D721Med (cell line): ENCODE results near the gene WNT5A.
A peak's percentile ranks its signal among the peaks of the same experiment; 100 is the strongest.
"Not testable (repeated sequence)": the region's sequence is repeated elsewhere in the genome, so short reads cannot be mapped to it uniquely, and the experiment has no call there.

ENCODE experiments used
- DNase-seq: peaks from one replicate; pipeline ENCODE4 v3.0.0; 2011; ENCODE audit warnings: low spot score; ENCODE audit not compliant: insufficient read length
- FAIRE-seq: peaks from 2 replicates; lab custom pipeline; 2011; peaks lifted over from hg19 to GRCh38; lab: Jason Lieb, UNC
- CTCF ChIP-seq: IDR thresholded peaks from 2 replicates; pipeline ENCODE4 v1.5.1; 2012; ENCODE audit warnings: mild to moderate bottlenecking, control low read depth; ENCODE audit not compliant: insufficient read depth; ENCODE audit errors: missing control alignments

Gene WNT5A

GRCh38 chr3:55507808-55508207, 20.7 kb upstream of the WNT5A start:
- FAIRE-seq (no peak), DNase-seq (no peak)
- no peak for TF ChIP-seq CTCF

- FAIRE-seq = no peak
- DNase-seq = no peak
- TF ChIP-seq CTCF = no peak
Measured at GRCh38 chr3:55505776-55506175, 18.7 kb upstream of the WNT5A start.

- not testable (repeated sequence) for FAIRE-seq, DNase-seq
- TF ChIP-seq CTCF = peak; percentile 27
Measured at GRCh38 chr3:55505102-55505501, 18.0 kb upstream of the WNT5A start.

GRCh38 chr3:55501905-55502304, 14.8 kb upstream of the WNT5A start:
- FAIRE-seq = no peak
- no peak for TF ChIP-seq CTCF

GRCh38 chr3:55500555-55501330, 13.6 kb upstream of the WNT5A start:
- no peak for DNase-seq
- no peak for TF ChIP-seq CTCF
- no peak for FAIRE-seq

More at GRCh38 chr3:55501905-55502304, 14.8 kb upstream of the WNT5A start:
- DNase-seq = no peak

- no peak for FAIRE-seq
- DNase-seq = no peak
- no peak for TF ChIP-seq CTCF
Measured at GRCh38 chr3:55498520-55498919, 11.4 kb upstream of the WNT5A start.

GRCh38 chr3:55497250-55497649, 10.1 kb upstream of the WNT5A start:
- no peak for TF ChIP-seq CTCF
- no peak for FAIRE-seq
- DNase-seq = no peak
